OCI-LY7 (cell line): ENCODE results near the gene PITPNC1. TPM values are rescaled to one million over a fixed set of nuclear protein-coding genes. Genes with fewer than 3 reads are reported as not detected.
"Not testable (repeated sequence)": the region's sequence is repeated elsewhere in the genome, so short reads cannot be mapped to it uniquely, and the experiment has no call there.

Experiments
- BruUV-seq: library from RNA; stranded (reverse); fragments of 400-500 nt; replicated peaks from 2 replicates; lab custom pipeline; 2021; lab: Mats Ljungman, UMichigan
- CTCF ChIA-PET: fragments of 300-600 bp; sonication (Branson Sonifier 250); formaldehyde crosslinking; loops from one replicate; lab custom pipeline; 2022; ENCODE audit warnings: antibody characterized with exemption; ENCODE audit not compliant: unreplicated experiment; lab: Charles Lee
- POLR2A ChIA-PET: fragments of 300-600 bp; sonication (Branson Sonifier 250); formaldehyde crosslinking; loops from one replicate; lab custom pipeline; 2022; ENCODE audit warnings: antibody characterized with exemption; lab: Charles Lee
- DNase-seq: peaks from one replicate; pipeline ENCODE4 v3.0.0-alpha.2; 2015; ENCODE audit warnings: low spot score
- H2AFZ ChIP-seq: fragments of 200-600 bp; sonication (generic), shearing (Covaris generic); 2 replicates; pipeline ENCODE4 v1.6.1; 2014; ENCODE audit warnings: mild to moderate bottlenecking, antibody characterized with exemption, low read length, moderate library complexity
- H3K27ac ChIP-seq: fragments of 200-600 bp; sonication (generic); 2 replicates; pipeline ENCODE4 v1.5.1; 2014; ENCODE audit warnings: mixed run types, low read depth, mild to moderate bottlenecking, moderate library complexity, low read length, inconsistent platforms; ENCODE audit not compliant: poor library complexity, severe bottlenecking
- H3K36me3 ChIP-seq: fragments of 200-600 bp; sonication (generic); 2 replicates; pipeline ENCODE4 v1.6.1; 2014; ENCODE audit warnings: mild to moderate bottlenecking, antibody characterized with exemption, low read length, moderate library complexity, mixed read lengths; ENCODE audit not compliant: insufficient read depth
- H3K4me1 ChIP-seq: fragments of 200-600 bp; sonication (generic); 2 replicates; pipeline ENCODE4 v1.5.1; 2014; ENCODE audit warnings: mild to moderate bottlenecking, low read length; ENCODE audit not compliant: insufficient read depth, poor library complexity, severe bottlenecking
- H3K4me2 ChIP-seq: fragments of 200-600 bp; sonication (generic); 2 replicates; pipeline ENCODE4 v1.6.1; 2014; ENCODE audit warnings: mild to moderate bottlenecking, low read length
- H3K4me3 ChIP-seq: fragments of 200-600 bp; sonication (generic); 2 replicates; pipeline ENCODE4 v1.5.1; 2014; ENCODE audit warnings: mild to moderate bottlenecking, low read depth, low read length; ENCODE audit not compliant: poor library complexity, severe bottlenecking
- H3K79me2 ChIP-seq: fragments of 200-600 bp; sonication (generic); 2 replicates; pipeline ENCODE4 v1.6.1; 2016; ENCODE audit warnings: low read depth, mild to moderate bottlenecking, low read length, moderate library complexity, mixed read lengths; ENCODE audit not compliant: insufficient read depth
- H3K9me2 ChIP-seq: fragments of 200-600 bp; sonication (generic); 2 replicates; pipeline ENCODE4 v1.6.1; 2016; ENCODE audit warnings: mild to moderate bottlenecking, low read length, mixed read lengths; ENCODE audit not compliant: insufficient read depth
- H3K9me3 ChIP-seq: fragments of 200-600 bp; sonication (generic); 2 replicates; pipeline ENCODE4 v1.6.1; 2014; ENCODE audit warnings: mild to moderate bottlenecking, mixed run types, low read length, mixed read lengths
- H4K20me1 ChIP-seq: fragments of 200-600 bp; sonication (generic); 2 replicates; pipeline ENCODE4 v1.6.1; 2014; ENCODE audit warnings: mild to moderate bottlenecking, antibody characterized with exemption, low read length, moderate library complexity, mixed read lengths; ENCODE audit not compliant: insufficient read depth
- CTCF ChIP-seq: fragments of 200-600 bp; sonication (generic); conservative IDR thresholded peaks from 2 replicates; pipeline ENCODE4 v1.5.1; 2014; ENCODE audit warnings: mild to moderate bottlenecking, antibody characterized with exemption, low read length, moderate library complexity, mixed read lengths
- EZH2phosphoT487 ChIP-seq: fragments of 200-600 bp; sonication (generic); IDR thresholded peaks from 2 replicates; pipeline ENCODE4 v1.6.1; 2018; ENCODE audit warnings: low read depth, borderline replicate concordance, mild to moderate bottlenecking, mixed run types, antibody characterized with exemption, low read length, moderate library complexity, mixed read lengths
- intact Hi-C: fragments of 100-400 bp; cut with micrococcal nuclease; formaldehyde crosslinking; loops from one replicate; pipeline ENCODE4 v1.10.0; 2022; ENCODE audit not compliant: unreplicated experiment
- total RNA-seq, 2 experiments: library from RNA; depleted of rRNA in 1 of 2; stranded (reverse); fragments of >200 nt in 1 of 2; shearing (Covaris generic) in 1 of 2; gene quantifications; 2 replicates each; pipeline ENCODE4 v1.2.3, GENCODE V29; 2014 to 2022

The PITPNC1 gene
- total RNA-seq, 2 experiments from 2014 or later, result 14.3 to 21.1 TPM

- Histone ChIP-seq H3K36me3 (peaks cover 96% of the 10 kb centered on the region), H3K9me3 (peaks cover 14% of the 10 kb centered on the region; the same call in 1 of the 2 replicates), H3K79me2 (peaks cover 18% of the 10 kb centered on the region; the same call in 1 of the 2 replicates)
- H2AFZ ChIP-seq, H3K4me1 ChIP-seq, H3K27ac ChIP-seq, H3K4me3 ChIP-seq, H3K9me2 ChIP-seq, DNase-seq, H4K20me1 ChIP-seq, CTCF ChIA-PET, BruUV-seq, intact Hi-C loops, H3K4me2 ChIP-seq: not testable (repeated sequence)
- POLR2A ChIA-PET, result interaction anchor here (0.6 to 0.8 kb wide), 3 partner anchors 9 to 366 kb away, joined by 4 to 8 read pairs (median 4); partner anchors contain the start of gene NOL11
Observed at GRCh38 chr17:67727152-67728039, 350.3 kb downstream of the PITPNC1 start.

GRCh38 chr17:67729903-67730302 is 352.8 kb downstream of the PITPNC1 start:
- H3K4me1 ChIP-seq, result no peaks in the 10 kb centered on the region
- no peaks in the 10 kb centered on the region for H3K9me2 ChIP-seq
- CTCF ChIA-PET, result no interaction called here
- no peak overlapping the region for H3K27ac ChIP-seq
- no peak for DNase-seq
- BruUV-seq, result no TSS peak
- no peak overlapping the region for H3K4me3 ChIP-seq
- H3K79me2 ChIP-seq, result peaks cover 34% of the 10 kb centered on the region; the same call in 1 of the 2 replicates
- peaks cover 99% of the 10 kb centered on the region for H3K36me3 ChIP-seq
- H4K20me1 ChIP-seq, result no peaks in the 10 kb centered on the region
- intact Hi-C loops, result no loop called here
- peaks cover 14% of the 10 kb centered on the region; the same call in 1 of the 2 replicates for H3K9me3 ChIP-seq
- no peak overlapping the region for H3K4me2 ChIP-seq
- POLR2A ChIA-PET, result no interaction called here
- TF ChIP-seq CTCF (no peak), EZH2phosphoT487 (no peak)
- H2AFZ ChIP-seq, result no peak overlapping the region

GRCh38 chr17:67730731-67731130 is 353.6 kb downstream of the PITPNC1 start:
- H3K36me3 ChIP-seq, result peaks cover 98% of the 10 kb centered on the region
- POLR2A ChIA-PET, result no interaction called here

More at GRCh38 chr17:67730731-67731130, 353.6 kb downstream of the PITPNC1 start:
- no peak overlapping the region for H3K4me3 ChIP-seq
- DNase-seq, result no peak
- H3K79me2 ChIP-seq, result peaks cover 41% of the 10 kb centered on the region; the same call in 1 of the 2 replicates
- H2AFZ ChIP-seq, result no peak overlapping the region
- CTCF ChIA-PET, result no interaction called here
- no peaks in the 10 kb centered on the region for H3K9me2 ChIP-seq
- H3K4me2 ChIP-seq, result no peak overlapping the region
- H3K9me3 ChIP-seq, result peaks cover 14% of the 10 kb centered on the region; the same call in 1 of the 2 replicates
- H3K4me1 ChIP-seq, result no peaks in the 10 kb centered on the region
- no peaks in the 10 kb centered on the region for H4K20me1 ChIP-seq
- no TSS peak for BruUV-seq
- H3K27ac ChIP-seq, result no peak overlapping the region
- TF ChIP-seq EZH2phosphoT487, result no peak
- TF ChIP-seq CTCF, result no peak
- intact Hi-C loops, result no loop called here
